ENCODE measurements around the gene SLC39A9.

DNA sequence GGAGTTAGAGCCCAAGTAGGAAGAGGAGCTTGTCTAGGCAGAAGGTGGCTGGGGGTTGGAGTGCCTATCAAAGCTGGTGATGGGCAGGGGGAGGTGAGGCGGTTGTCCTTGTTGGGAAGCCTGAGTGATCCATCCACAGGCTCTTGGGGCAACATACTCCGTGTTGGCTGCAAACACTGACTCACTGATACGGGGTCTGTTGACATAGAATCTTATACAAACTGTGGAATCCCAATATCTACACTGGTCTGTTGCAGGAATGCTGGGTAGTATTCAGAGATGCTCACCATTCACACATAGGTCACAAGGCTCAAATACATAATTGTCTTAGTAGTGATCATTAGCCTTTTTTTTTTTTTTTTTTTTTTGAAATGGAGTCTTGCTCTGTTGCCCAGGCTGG, 26.3 kb upstream of the SLC39A9 start:
- TF ChIP-seq CTCF (IDR thresholded peaks at IDR 0.05) (no peak), POLR2A (IDR thresholded peaks at IDR 0.05; ENCODE audit: low read depth) (no peak), EP300 (IDR thresholded peaks at IDR 0.05) (no peak), POLR2AphosphoS5 (IDR thresholded peaks at IDR 0.05) (no peak)
